SH-SY5Y (cell line): ENCODE measurements around the gene SFT2D2.

Source experiments
- GATA2 ChIP-seq: IDR thresholded peaks from 2 replicates; pipeline ENCODE4 v1.6.1; 2011; ENCODE audit warnings: mild to moderate bottlenecking, low read depth, low read length
- GATA3 ChIP-seq: IDR thresholded peaks from 2 replicates; pipeline ENCODE4 v1.6.1; 2011; ENCODE audit warnings: low read depth, mild to moderate bottlenecking, low read length, moderate library complexity

DNA sequence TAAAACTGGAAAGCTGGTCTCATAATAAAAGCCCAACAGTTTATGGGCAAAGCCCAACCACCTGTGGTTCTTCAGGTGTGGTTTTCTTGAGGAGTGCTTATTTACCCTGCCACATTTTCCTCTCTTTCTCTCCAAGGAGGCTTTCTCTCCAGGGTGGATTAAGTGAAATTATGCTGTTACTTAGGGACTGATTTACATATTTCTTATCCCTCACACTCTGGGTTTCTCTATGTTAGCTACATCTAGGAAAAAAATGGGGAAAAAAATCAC is 59.7 kb downstream of the SFT2D2 start:
- TF ChIP-seq GATA2: no peak
- no peak for TF ChIP-seq GATA3
